HEK293T (cell line): Measurements from ENCODE around the gene NSF.
"Not testable (repeated sequence)": the region's sequence is repeated elsewhere in the genome, so short reads cannot be mapped to it uniquely, and the experiment has no call there.

Source experiments
- BHLHE40 ChIP-seq: fragments of 450-650 bp; IDR thresholded peaks from 2 replicates; pipeline ENCODE4 v1.6.1; 2016; ENCODE audit warnings: mild to moderate bottlenecking, moderate library complexity, borderline replicate concordance
- ELF4 ChIP-seq: fragments of 450-650 bp; IDR thresholded peaks from 2 replicates; pipeline ENCODE4 v1.6.1; 2017; ENCODE audit warnings: antibody characterized with exemption
- FOXA1 ChIP-seq: fragments of 450-650 bp; IDR thresholded peaks from 2 replicates; pipeline ENCODE4 v1.6.1; 2016; ENCODE audit warnings: mild to moderate bottlenecking
- FOXK2 ChIP-seq: fragments of 450-650 bp; IDR thresholded peaks from 2 replicates; pipeline ENCODE4 v1.6.1; 2016; ENCODE audit warnings: mild to moderate bottlenecking
- FOXM1 ChIP-seq: fragments of 450-650 bp; IDR thresholded peaks from 2 replicates; pipeline ENCODE4 v1.6.1; 2017; ENCODE audit warnings: mild to moderate bottlenecking, borderline replicate concordance
- HDGF ChIP-seq: fragments of 450-650 bp; IDR thresholded peaks from 2 replicates; pipeline ENCODE4 v1.6.1; 2017; ENCODE audit warnings: antibody characterized with exemption, borderline replicate concordance
- L3MBTL2 ChIP-seq: fragments of 450-650 bp; conservative IDR thresholded peaks from 2 replicates; pipeline ENCODE4 v1.6.1; 2016; ENCODE audit warnings: mild to moderate bottlenecking
- PKNOX1 ChIP-seq: fragments of 450-650 bp; IDR thresholded peaks from 2 replicates; pipeline ENCODE4 v1.6.1; 2016
- SP1 ChIP-seq: fragments of 450-650 bp; IDR thresholded peaks from 2 replicates; pipeline ENCODE4 v1.6.1; 2017
- SUZ12 ChIP-seq: fragments of 450-650 bp; IDR thresholded peaks from 2 replicates; pipeline ENCODE4 v1.6.1; 2016; ENCODE audit warnings: mild to moderate bottlenecking
- ZNF384 ChIP-seq: fragments of 450-650 bp; IDR thresholded peaks from 2 replicates; pipeline ENCODE4 v1.6.1; 2016

- not testable (repeated sequence) for TF ChIP-seq FOXM1, SP1, ZNF384, FOXK2, FOXA1, L3MBTL2, HDGF, PKNOX1, BHLHE40, SUZ12, ELF4
These were observed 30.4 kb upstream of the NSF start for GRCh38 chr17:46560048-46560447.
